Ovary (tissue), 10 donors: ENCODE data around the gene WNT9B. TPM values are rescaled to one million over a fixed set of nuclear protein-coding genes. Genes with fewer than 3 reads are reported as not detected.

Experiments used
- DNase-seq, 5 donors: peaks; one replicate each; pipeline ENCODE4 v3.0.0-alpha.2; 2019 to 2020
- H3K27ac ChIP-seq, 2 donors: fragments of 200-600 bp; one replicate each; pipeline versions ENCODE4 v1.5.1 to v1.8.0; 2019 to 2022
- H3K27me3 ChIP-seq: fragments of 200-600 bp; one replicate; pipeline ENCODE4 v1.8.0; 2022
- H3K36me3 ChIP-seq: fragments of 200-600 bp; sonication (generic); one replicate; pipeline ENCODE4 v1.5.1; 2019
- H3K4me1 ChIP-seq: one replicate; pipeline ENCODE4 v1.8.1; 2013; ENCODE audit warnings: mild to moderate bottlenecking, moderate library complexity; ENCODE audit not compliant: insufficient read depth
- H3K4me3 ChIP-seq: fragments of 200-600 bp; sonication (generic); one replicate; pipeline ENCODE4 v1.5.1; 2017
- H3K9me3 ChIP-seq, 2 donors: fragments of 200-600 bp in 1 of 2; sonication (generic) in 1 of 2; one replicate each; pipeline versions ENCODE4 v1.5.1 to v1.8.1; 2013 to 2019; ENCODE audit warnings: mild to moderate bottlenecking in 1 of 2, moderate library complexity in 1 of 2
- EP300 ChIP-seq: sonication (generic); formaldehyde crosslinking; IDR thresholded peaks from one replicate; pipeline ENCODE4 v1.6.1; 2017; ENCODE audit warnings: antibody characterized with exemption
- POLR2A ChIP-seq: fragments of 450-650 bp; IDR thresholded peaks from one replicate; pipeline ENCODE4 v1.6.1; 2017; ENCODE audit warnings: antibody characterized with exemption, mild to moderate bottlenecking, moderate library complexity
- WGBS, 3 donors: extraction: QIAGEN DNeasy Blood & Tissue Kit in 1 of 3; methylation state at CpG; one replicate each; pipeline versions ENCODE4 v1.1.5 to v1.1.7; 2013 to 2017; 5-methylcytosine and 5-hydroxymethylcytosine counted together
- intact Hi-C, 4 donors: fragments of 100-400 bp; cut with DNase I; formaldehyde crosslinking; loops; one replicate each; pipeline versions ENCODE4 v1.11.0 to v1.15.1; 2022 to 2023
- long read RNA-seq, 3 donors: library from polyadenylated mRNA in 2 of 3; unstranded in 2 of 3; transcript quantifications; one replicate each; pipeline ENCODE4 v2.0.0 and lab custom pipeline, GENCODE V29; 2021 to 2026
- polyA plus RNA-seq, 2 donors: library from polyadenylated mRNA; stranded (reverse); fragments of 200-250 nt in 1 of 2; fragments of 350-450 nt in 1 of 2; fragmentation: Illumina TruSeq in 1 of 2; extraction: RNeasy Lipid Tissue Mini Kit (QIAGEN cat#74804) in 1 of 2; gene quantifications; one replicate each; pipeline ENCODE4 v1.2.3, GENCODE V29; 2013 to 2014
- total RNA-seq, 7 donors: library from RNA; depleted of rRNA in 2 of 7; stranded (reverse); fragments of >200 nt in 2 of 7; fragmentation: NEBNext Ultra II Directional in 3 of 7; extraction: Animal tissue kit (Norgen Biotek cat#: 25700) in 3 of 7; gene quantifications; one replicate each; pipeline versions ENCODE4 v1.1.0 to v1.2.4, GENCODE V29; 2016 to 2023
- TF ChIP-seq, protein P1 (sequence below), 3 donors: fragments of 450-650 bp in 2 of 3; fragments of 200-600 bp in 1 of 3; IDR thresholded peaks; one replicate each; pipeline versions ENCODE4 v1.5.1 to v1.8.0; 2016 to 2022; ENCODE audit warnings: antibody characterized with exemption in 3 of 3, mild to moderate bottlenecking in 1 of 3
- donor health status: DM: no; HTN: no; CAD: no; lungs with moderate emphysema.
- donor health status: DM: no; HTN: no; CAD: no.
- donor health status: Bipolar disorder and iron deficiency.
- donor health status: DM: yes; HTN: yes; CAD: no.
- donor health status: DM: no; HTN: no; CAD: no.
- donor health status: DM: yes; HTN: yes; CAD: no.

WNT9B gene, protein sequence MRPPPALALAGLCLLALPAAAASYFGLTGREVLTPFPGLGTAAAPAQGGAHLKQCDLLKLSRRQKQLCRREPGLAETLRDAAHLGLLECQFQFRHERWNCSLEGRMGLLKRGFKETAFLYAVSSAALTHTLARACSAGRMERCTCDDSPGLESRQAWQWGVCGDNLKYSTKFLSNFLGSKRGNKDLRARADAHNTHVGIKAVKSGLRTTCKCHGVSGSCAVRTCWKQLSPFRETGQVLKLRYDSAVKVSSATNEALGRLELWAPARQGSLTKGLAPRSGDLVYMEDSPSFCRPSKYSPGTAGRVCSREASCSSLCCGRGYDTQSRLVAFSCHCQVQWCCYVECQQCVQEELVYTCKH
- total RNA-seq, result under 1 TPM in 1 of 7 donors, not detected in 6; 0.50 TPM
- polyA plus RNA-seq, result under 1 TPM; 0.08 to 0.10 TPM
- long read RNA-seq, donor 1, result 0 reads
- long read RNA-seq, donor 2, partial matches to known transcripts, result 0 of 1 reads
- long read RNA-seq, donor 2, other reads (novel, unspliced or antisense), result 0 of 1 reads
- long read RNA-seq, donor 3, result 0 reads

DNA sequence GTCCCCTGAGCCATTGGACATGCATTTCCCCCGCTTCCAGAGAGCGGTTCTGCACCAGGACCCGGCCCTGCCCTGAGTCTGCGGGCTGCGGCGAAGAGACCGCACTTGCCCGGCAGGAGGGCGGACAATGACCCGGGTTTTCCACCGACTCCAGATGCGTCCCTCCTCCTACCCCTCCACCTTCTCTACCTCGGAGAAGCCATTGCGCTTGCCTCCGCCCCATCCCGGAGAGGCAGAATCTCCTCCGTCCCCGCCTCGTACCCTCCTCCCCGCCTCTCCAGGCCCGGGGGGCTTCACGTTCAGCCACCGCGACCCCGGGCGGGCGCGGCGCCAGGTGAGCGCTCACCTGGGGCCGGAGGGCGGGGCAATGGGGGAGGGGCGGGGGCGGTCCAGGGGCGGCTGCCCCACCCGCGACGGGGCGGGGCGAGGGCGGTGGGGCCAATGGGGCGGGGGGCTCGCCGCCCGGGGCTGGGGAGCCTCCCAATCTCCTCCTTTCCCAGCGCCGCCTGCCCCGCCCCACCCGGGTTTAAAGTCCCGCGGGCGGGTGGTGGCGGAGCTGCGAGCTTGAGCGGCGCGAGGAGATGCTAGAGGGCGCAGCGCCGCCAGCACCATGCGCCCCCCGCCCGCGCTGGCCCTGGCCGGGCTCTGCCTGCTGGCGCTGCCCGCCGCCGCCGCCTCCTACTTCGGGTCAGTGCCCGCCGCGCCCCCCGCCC, at the start of gene WNT9B:
Gene WNT9B (plus strand): TSS at position 555 of the 713 bp plus-strand sequence. CDS start 56 bp downstream, at position 611.
- no peak within 1 kb of the TSS for H3K27ac ChIP-seq
- TF ChIP-seq, protein P1, sequence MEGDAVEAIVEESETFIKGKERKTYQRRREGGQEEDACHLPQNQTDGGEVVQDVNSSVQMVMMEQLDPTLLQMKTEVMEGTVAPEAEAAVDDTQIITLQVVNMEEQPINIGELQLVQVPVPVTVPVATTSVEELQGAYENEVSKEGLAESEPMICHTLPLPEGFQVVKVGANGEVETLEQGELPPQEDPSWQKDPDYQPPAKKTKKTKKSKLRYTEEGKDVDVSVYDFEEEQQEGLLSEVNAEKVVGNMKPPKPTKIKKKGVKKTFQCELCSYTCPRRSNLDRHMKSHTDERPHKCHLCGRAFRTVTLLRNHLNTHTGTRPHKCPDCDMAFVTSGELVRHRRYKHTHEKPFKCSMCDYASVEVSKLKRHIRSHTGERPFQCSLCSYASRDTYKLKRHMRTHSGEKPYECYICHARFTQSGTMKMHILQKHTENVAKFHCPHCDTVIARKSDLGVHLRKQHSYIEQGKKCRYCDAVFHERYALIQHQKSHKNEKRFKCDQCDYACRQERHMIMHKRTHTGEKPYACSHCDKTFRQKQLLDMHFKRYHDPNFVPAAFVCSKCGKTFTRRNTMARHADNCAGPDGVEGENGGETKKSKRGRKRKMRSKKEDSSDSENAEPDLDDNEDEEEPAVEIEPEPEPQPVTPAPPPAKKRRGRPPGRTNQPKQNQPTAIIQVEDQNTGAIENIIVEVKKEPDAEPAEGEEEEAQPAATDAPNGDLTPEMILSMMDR (IDR thresholded peaks at IDR 0.05), result no peak
- TF ChIP-seq EP300, result no peak
- DNase-seq, result no peak
- 1% methylated on average over 41 to 75 of the region's 75 CpGs for WGBS, 3 donors
- peaks cover 6% of the 10 kb centered on the region for H3K4me1 ChIP-seq
- peak within 1 kb of the TSS; percentile 16 for H3K4me3 ChIP-seq
- H3K9me3 ChIP-seq, result no peaks in the 10 kb centered on the region
- no peaks in the 10 kb centered on the region for H3K27me3 ChIP-seq
- intact Hi-C loops, result no loop called here
- H3K36me3 ChIP-seq, result no peaks in the 10 kb centered on the region

GRCh38 chr17:46802800-46803199, 48.6 kb upstream of the WNT9B start:
- DNase-seq, result no peak
- TF ChIP-seq, protein P1 (IDR thresholded peaks at IDR 0.05), result no peak
- TF ChIP-seq EP300, result no peak
- TF ChIP-seq POLR2A, result no peak
- Histone ChIP-seq H3K4me1 (no peaks in the 10 kb centered on the region), H3K36me3 (no peaks in the 10 kb centered on the region), H3K4me3 (no peak overlapping the region), H3K27me3 (no peaks in the 10 kb centered on the region), H3K9me3 (no peaks in the 10 kb centered on the region), H3K27ac (no peak overlapping the region)
- intact Hi-C loops, result no loop called here
- WGBS, 3 donors, result 62 to 75% (median 73%) methylated on average over 7 of the region's 7 CpGs

- intact Hi-C loops, result no loop called here
- no peaks in the 10 kb centered on the region for H3K9me3 ChIP-seq
- H3K4me3 ChIP-seq, result no peak overlapping the region
- no peak overlapping the region for H3K27ac ChIP-seq
- no peak for DNase-seq
- WGBS, 3 donors, result 83 to 90% (median 86%) methylated on average over 5 of the region's 5 CpGs
- H3K36me3 ChIP-seq, result no peaks in the 10 kb centered on the region
- H3K4me1 ChIP-seq, result no peaks in the 10 kb centered on the region
- no peaks in the 10 kb centered on the region for H3K27me3 ChIP-seq
- TF ChIP-seq, protein P1 (IDR thresholded peaks at IDR 0.05), result no peak
- TF ChIP-seq POLR2A (no peak), EP300 (no peak)
These were observed 47.8 kb upstream of the WNT9B start for GRCh38 chr17:46803544-46803943.

DNA sequence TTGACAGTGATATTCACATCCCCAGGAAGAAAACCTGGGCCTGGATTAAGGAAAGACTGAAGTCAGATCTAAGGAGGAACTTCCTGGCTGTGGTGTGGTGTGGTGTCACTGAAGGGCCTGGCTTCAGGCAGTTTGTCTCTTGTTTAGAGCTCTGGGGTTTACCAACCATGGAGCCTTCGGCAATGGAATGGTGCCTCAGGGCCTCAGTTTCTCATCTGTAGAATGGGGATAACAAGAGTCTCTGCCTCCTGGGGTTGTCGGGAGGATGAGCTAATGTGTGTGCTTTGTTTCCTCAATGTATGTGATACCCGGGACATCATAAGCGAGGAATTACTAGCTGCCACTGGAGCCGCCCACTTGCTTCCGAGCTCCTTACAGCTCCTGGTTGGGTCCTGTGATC, 45.6 kb upstream of the WNT9B start:
- Histone ChIP-seq H3K9me3 (no peaks in the 10 kb centered on the region), H3K27me3 (no peaks in the 10 kb centered on the region), H3K4me3 (no peak overlapping the region), H3K36me3 (no peaks in the 10 kb centered on the region), H3K4me1 (no peaks in the 10 kb centered on the region), H3K27ac (no peak overlapping the region)
- TF ChIP-seq EP300, result no peak
- TF ChIP-seq, protein P1 (IDR thresholded peaks at IDR 0.05), result no peak
- TF ChIP-seq POLR2A, result no peak
- DNase-seq, result no peak
- WGBS, 3 donors, result 85 to 92% (median 86%) methylated on average over 6 of the region's 6 CpGs
- intact Hi-C loops, result no loop called here
